CD14-positive monocyte (primary cell): Measurements from ENCODE around the gene CSF2. TPM values are rescaled to one million over a fixed set of nuclear protein-coding genes. Genes with fewer than 3 reads are reported as not detected.

Experiments
- DNase-seq, 3 donors: peaks; one replicate each; pipeline ENCODE4 v3.0.0-alpha.2; 2011 to 2022
- H2AFZ ChIP-seq: 2 replicates; pipeline ENCODE4 v1.6.0; 2012; ENCODE audit warnings: mild to moderate bottlenecking, low read depth, low read length, inconsistent platforms; ENCODE audit not compliant: insufficient read depth, poor library complexity, severe bottlenecking
- H3K27ac ChIP-seq, 2 donors: 1 replicate in 1 of 2; 2 replicates in 1 of 2; pipeline ENCODE4 v1.5.1; 2012 to 2013; ENCODE audit warnings: low read length in 2 of 2, control low read depth in 1 of 2, inconsistent platforms in 1 of 2, low read depth in 1 of 2, mild to moderate bottlenecking in 1 of 2
- H3K27me3 ChIP-seq, 2 donors: one replicate each; pipeline versions ENCODE4 v1.6.0 to v1.6.1; 2011 to 2013; ENCODE audit warnings: low read length in 2 of 2; ENCODE audit not compliant: control insufficient read depth in 2 of 2, insufficient read depth in 2 of 2
- H3K36me3 ChIP-seq, 2 donors: replicated peaks in 1 of 2; 1 replicate in 1 of 2; 2 replicates in 1 of 2; pipeline versions ENCODE4 v1.5.1 to v1.6.1; 2012 to 2013; ENCODE audit warnings: low read length in 2 of 2, control low read depth in 1 of 2, inconsistent platforms in 1 of 2, mild to moderate bottlenecking in 1 of 2; ENCODE audit not compliant: insufficient read depth in 2 of 2, control insufficient read depth in 1 of 2
- H3K4me1 ChIP-seq, 2 donors: 1 replicate in 1 of 2; 2 replicates in 1 of 2; pipeline versions ENCODE4 v1.5.1 to v1.6.1; 2012 to 2013; ENCODE audit warnings: low read length in 2 of 2, control low read depth in 1 of 2, inconsistent platforms in 1 of 2, mild to moderate bottlenecking in 1 of 2, moderate library complexity in 1 of 2; ENCODE audit not compliant: insufficient read depth in 2 of 2, control insufficient read depth in 1 of 2
- H3K4me2 ChIP-seq: replicated peaks from 2 replicates; pipeline ENCODE3; 2012; ENCODE audit warnings: low read length, moderate library complexity, mild to moderate bottlenecking; ENCODE audit not compliant: poor library complexity, severe bottlenecking; ENCODE audit errors: extremely low read depth
- H3K4me3 ChIP-seq, 3 experiments: fragments of 200-600 bp in 1 of 3; sonication (generic) in 1 of 3; replicated peaks in 1 of 3; 1 replicate in 2 of 3; 2 replicates in 1 of 3; pipeline ENCODE4 v1.5.1; 2011 to 2013; ENCODE audit warnings: low read length in 3 of 3, mild to moderate bottlenecking in 3 of 3, control low read depth in 2 of 3, low read depth in 2 of 3, inconsistent platforms in 1 of 3, moderate library complexity in 1 of 3
- H3K79me2 ChIP-seq: 2 replicates; pipeline ENCODE4 v1.6.0; 2012; ENCODE audit warnings: mild to moderate bottlenecking, control low read depth, inconsistent platforms, low read length, moderate library complexity; ENCODE audit not compliant: insufficient read depth
- H3K9ac ChIP-seq: 2 replicates; pipeline ENCODE4 v1.6.0; 2017; ENCODE audit warnings: low read length, mild to moderate bottlenecking; ENCODE audit not compliant: insufficient read depth, poor library complexity, severe bottlenecking
- H3K9me3 ChIP-seq, 2 donors: replicated peaks in 1 of 2; 1 replicate in 1 of 2; 2 replicates in 1 of 2; pipeline versions ENCODE4 v1.5.1 to v1.6.1; 2012 to 2013; ENCODE audit warnings: low read length in 2 of 2, control low read depth in 1 of 2; ENCODE audit not compliant: control insufficient read depth in 1 of 2, insufficient read depth in 1 of 2
- H4K20me1 ChIP-seq: 2 replicates; pipeline ENCODE4 v1.6.0; 2012; ENCODE audit warnings: mild to moderate bottlenecking, low read length, control low read depth, moderate library complexity; ENCODE audit not compliant: insufficient read depth
- H3K27ac Mint-ChIP-seq, 7 donors: one replicate each; pipeline ENCODE4 v1.8.0; 2020; ENCODE audit warnings: mild to moderate bottlenecking in 7 of 7, mixed read lengths in 7 of 7, moderate library complexity in 6 of 7, inconsistent platforms in 2 of 7
- H3K27me3 Mint-ChIP-seq, 3 donors: one replicate each; pipeline ENCODE4 v1.8.0; 2021 to 2022; ENCODE audit warnings: low read depth in 3 of 3, mild to moderate bottlenecking in 3 of 3, mixed read lengths in 3 of 3, moderate library complexity in 3 of 3, inconsistent platforms in 1 of 3
- H3K36me3 Mint-ChIP-seq, 2 donors: one replicate each; pipeline ENCODE4 v1.8.0; 2020; ENCODE audit warnings: mixed read lengths in 2 of 2, inconsistent platforms in 1 of 2, mild to moderate bottlenecking in 1 of 2
- H3K4me1 Mint-ChIP-seq: one replicate; pipeline ENCODE4 v1.8.0; 2020; ENCODE audit warnings: mild to moderate bottlenecking, mixed read lengths
- H3K4me3 Mint-ChIP-seq, 2 donors: one replicate each; pipeline ENCODE4 v1.8.0; 2020; ENCODE audit warnings: mild to moderate bottlenecking in 2 of 2, mixed read lengths in 2 of 2, moderate library complexity in 1 of 2
- H3K9me3 Mint-ChIP-seq, 7 donors: one replicate each; pipeline ENCODE4 v1.8.0; 2020 to 2022; ENCODE audit warnings: mixed read lengths in 7 of 7, mild to moderate bottlenecking in 6 of 7, moderate library complexity in 6 of 7, inconsistent platforms in 2 of 7
- WGBS: methylation state at CpG from one replicate; pipeline ENCODE4 v1.1.5; 2013; ENCODE audit warnings: missing lambda C conversion rate; ENCODE audit not compliant: insufficient coverage; 5-methylcytosine and 5-hydroxymethylcytosine counted together
- intact Hi-C, 2 donors: fragments of 100-400 bp; cut with micrococcal nuclease; formaldehyde crosslinking; loops; one replicate each; pipeline versions ENCODE4 v1.15.0 to v1.15.1; 2023
- polyA plus RNA-seq, 3 donors: library from polyadenylated mRNA; depleted of rRNA in 1 of 3; unstranded in 2 of 3; stranded (reverse) in 1 of 3; fragments of 300-500 nt in 2 of 3; fragments of >200 nt in 1 of 3; fragmentation: Illumina TruSeq in 2 of 3; gene quantifications; 1 replicate in 2 of 3; 2 replicates in 1 of 3; pipeline ENCODE4 v1.2.3, GENCODE V29; 2012 to 2021
- TF ChIP-seq, protein P1 (sequence below): fragments of 200-600 bp; IDR thresholded peaks from one replicate; pipeline ENCODE4 v1.8.0; 2022; ENCODE audit warnings: antibody characterized with exemption, mild to moderate bottlenecking

CSF2 gene
- polyA plus RNA-seq, 3 donors = not detected

DNA sequence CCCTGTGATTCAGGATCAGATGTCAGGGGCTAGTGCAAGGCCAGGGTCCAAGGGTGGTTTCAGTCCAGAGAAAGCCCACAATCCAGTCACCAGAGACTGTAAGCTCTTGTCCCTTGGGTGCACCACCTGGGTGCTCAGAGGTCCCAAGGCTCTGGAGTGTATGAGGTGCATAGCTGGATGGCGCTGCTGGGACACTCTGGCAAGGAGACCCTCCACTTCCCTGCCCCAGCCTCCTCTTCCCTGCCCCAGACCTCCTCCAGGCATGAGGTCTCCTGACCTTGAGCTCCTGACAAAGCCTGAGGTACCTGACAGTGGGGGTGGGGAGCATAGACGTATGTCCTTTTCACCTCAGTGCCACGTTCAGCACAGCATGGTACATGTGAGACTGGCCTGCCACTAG, 7.0 kb downstream of the CSF2 start:
- no peaks in the 10 kb centered on the region for H3K36me3 ChIP-seq
- H3K9ac ChIP-seq = no peak overlapping the region
- no peaks in the 10 kb centered on the region for H3K4me1 ChIP-seq
- intact Hi-C loops = no loop called here
- Mint-ChIP-seq H3K4me3 (no peak overlapping the region), H3K27ac (no peak overlapping the region), H3K36me3 (no peaks in the 10 kb centered on the region), H3K27me3 (peaks cover 10 to 19% (median 16%) of the 10 kb centered on the region in 3 donors), H3K9me3 (no peaks in the 10 kb centered on the region), H3K4me1 (no peaks in the 10 kb centered on the region)
- H2AFZ ChIP-seq = no peak overlapping the region
- WGBS = 94% methylated on average over 2 of the region's 3 CpGs
- H3K4me2 ChIP-seq = no peak overlapping the region
- H3K4me3 ChIP-seq = no peak overlapping the region
- H3K27me3 ChIP-seq = no peaks in the 10 kb centered on the region
- no peak for DNase-seq
- no peaks in the 10 kb centered on the region for H3K9me3 ChIP-seq
- H3K27ac ChIP-seq = no peak overlapping the region
- TF ChIP-seq, protein P1, sequence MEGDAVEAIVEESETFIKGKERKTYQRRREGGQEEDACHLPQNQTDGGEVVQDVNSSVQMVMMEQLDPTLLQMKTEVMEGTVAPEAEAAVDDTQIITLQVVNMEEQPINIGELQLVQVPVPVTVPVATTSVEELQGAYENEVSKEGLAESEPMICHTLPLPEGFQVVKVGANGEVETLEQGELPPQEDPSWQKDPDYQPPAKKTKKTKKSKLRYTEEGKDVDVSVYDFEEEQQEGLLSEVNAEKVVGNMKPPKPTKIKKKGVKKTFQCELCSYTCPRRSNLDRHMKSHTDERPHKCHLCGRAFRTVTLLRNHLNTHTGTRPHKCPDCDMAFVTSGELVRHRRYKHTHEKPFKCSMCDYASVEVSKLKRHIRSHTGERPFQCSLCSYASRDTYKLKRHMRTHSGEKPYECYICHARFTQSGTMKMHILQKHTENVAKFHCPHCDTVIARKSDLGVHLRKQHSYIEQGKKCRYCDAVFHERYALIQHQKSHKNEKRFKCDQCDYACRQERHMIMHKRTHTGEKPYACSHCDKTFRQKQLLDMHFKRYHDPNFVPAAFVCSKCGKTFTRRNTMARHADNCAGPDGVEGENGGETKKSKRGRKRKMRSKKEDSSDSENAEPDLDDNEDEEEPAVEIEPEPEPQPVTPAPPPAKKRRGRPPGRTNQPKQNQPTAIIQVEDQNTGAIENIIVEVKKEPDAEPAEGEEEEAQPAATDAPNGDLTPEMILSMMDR = no peak
- H4K20me1 ChIP-seq = no peaks in the 10 kb centered on the region
- H3K79me2 ChIP-seq = no peaks in the 10 kb centered on the region

DNA sequence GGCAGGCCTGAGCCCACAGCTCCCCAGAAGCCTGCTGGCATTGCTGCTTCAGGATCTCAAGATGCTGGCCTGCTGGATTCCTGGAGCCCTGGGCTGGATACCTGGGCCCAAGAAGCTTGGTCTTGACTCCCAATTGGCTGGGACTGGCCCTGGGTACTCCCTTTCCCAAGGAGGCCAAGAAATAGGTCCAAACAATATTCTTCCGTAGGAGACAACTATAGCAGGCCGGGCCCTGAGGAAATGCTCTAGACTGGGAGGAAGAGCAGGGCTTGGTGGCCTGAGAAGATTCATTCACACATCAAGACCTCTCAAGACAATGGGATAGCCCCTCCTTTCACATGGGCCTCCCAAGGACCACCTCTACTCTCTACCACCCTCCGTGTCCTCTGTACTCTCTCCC, 7.9 kb downstream of the CSF2 start:
- no peaks in the 10 kb centered on the region for H3K36me3 Mint-ChIP-seq
- H3K27ac Mint-ChIP-seq = no peak overlapping the region
- Histone ChIP-seq H3K4me2 (no peak overlapping the region), H3K36me3 (no peaks in the 10 kb centered on the region), H3K27ac (no peak overlapping the region), H3K27me3 (no peaks in the 10 kb centered on the region), H3K9me3 (no peaks in the 10 kb centered on the region), H3K4me1 (no peaks in the 10 kb centered on the region), H4K20me1 (no peaks in the 10 kb centered on the region), H3K79me2 (no peaks in the 10 kb centered on the region), H2AFZ (no peak overlapping the region), H3K4me3 (no peak overlapping the region), H3K9ac (no peak overlapping the region)
- no peaks in the 10 kb centered on the region for H3K4me1 Mint-ChIP-seq
- DNase-seq = no peak
- H3K9me3 Mint-ChIP-seq = no peaks in the 10 kb centered on the region
- WGBS = 100% methylated on average over 1 of the region's 3 CpGs
- intact Hi-C loops = no loop called here
- peaks cover 10 to 19% (median 16%) of the 10 kb centered on the region in 3 donors for H3K27me3 Mint-ChIP-seq
- H3K4me3 Mint-ChIP-seq = no peak overlapping the region
- TF ChIP-seq, protein P1 = no peak
